Measurements from ENCODE around the gene NAT10.

The NAT10 gene

DNA sequence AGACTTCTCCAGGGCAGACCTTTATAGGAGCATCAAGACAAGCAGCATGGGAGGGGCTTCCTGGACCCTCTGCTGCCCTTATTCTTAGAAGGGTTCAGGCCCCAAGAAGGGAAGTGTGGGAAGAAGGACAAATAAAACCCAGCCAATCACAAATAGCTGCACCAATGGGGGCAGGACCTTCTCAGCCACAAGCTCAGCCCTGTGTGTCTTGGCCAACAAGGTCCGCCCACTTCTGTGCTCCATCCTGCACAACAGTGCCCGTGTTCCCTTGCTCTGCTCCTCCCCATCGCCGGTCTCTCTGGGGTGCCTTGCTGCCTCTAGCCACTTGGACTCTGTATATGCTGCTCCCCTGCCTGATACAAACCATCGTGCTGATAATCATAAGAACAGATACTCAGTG is 86.1 kb downstream of the NAT10 start:
- no peak for DNase-seq

DNA sequence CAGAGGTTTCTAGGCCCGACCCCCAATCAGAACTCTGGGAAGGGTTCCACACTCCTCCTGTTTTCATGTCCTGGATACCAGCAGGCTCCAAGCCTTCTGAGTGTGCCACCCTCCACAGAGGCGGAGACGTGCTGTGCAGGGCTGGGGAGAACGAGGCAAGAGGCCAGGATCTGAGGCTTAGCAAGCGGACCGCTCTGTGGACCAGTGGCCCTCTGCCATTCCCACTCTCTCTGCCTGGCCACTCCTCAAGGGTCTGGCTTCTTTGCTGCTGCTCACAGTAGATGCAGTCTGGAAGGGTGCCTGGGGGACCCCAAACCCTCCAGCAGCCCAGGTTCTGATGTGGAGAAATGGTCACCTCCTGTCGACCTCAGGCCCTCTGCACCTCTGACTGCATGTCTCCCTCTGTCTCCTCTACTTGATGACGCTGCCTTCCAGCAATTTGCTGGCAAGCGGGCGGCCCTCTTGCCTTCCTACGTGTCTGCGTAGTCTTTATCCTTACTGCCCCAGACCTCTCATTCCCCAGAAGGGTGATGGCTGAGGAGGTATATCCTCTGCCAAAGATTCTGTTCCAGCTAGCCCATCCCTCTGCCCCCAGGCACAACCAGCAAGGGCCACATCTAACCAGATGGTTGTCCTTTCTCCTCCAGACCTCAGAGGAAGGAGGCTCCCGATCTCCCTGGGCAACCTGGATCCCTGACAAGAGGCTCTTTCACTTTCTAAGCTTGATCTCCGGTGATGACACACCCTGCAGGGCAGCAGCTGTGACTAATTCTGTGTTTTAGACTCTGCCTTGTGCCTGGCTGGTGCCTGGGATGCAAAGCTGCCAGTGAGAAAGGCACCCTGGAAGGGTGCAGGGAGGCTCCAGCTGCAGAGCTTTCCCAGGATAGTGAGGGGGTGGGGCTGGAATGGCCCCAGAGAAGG is 87.3 kb downstream of the NAT10 start:
- DNase-seq, result no peak

DNA sequence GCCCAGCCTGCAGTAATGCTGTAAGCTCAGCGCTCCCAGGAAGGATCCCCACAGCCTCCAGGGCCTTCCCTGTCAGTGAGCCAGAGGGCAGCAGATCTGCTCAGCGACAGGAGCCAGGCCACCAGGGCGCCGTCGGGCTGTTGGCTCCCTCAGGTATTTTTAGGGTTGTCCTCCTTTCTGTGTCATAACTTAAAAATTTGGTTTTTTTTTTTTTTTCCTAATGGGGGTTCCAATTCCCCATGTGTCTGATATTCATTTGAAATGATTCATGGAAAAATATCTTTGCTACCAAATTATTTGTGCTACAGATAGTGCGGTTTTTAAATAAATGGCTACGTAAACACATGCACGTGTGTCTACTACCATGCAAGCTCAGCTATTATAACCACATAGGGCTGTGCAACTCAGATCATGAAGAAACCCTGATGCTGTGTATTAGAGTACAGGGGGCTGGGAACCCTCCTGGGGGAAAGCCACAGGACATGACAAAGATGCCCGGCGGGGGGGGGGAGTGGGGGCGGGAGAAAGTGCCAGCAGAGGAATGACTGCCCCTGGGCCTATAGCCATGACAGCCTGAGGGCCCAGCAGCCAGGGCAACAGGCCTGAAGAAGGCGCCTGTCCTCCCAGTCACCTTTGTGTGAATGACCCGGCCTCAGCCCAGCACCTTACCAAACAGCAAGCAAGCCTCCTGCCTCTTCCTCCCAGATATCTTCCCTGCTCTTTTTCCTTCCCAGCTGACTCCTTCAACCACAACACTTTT is 89.3 kb downstream of the NAT10 start:
- DNase-seq, result no peak

Measured in CD4-positive, alpha-beta T cell treated with Interleukin-6 for 4 hours (primary cell).